ENCODE measurements around the gene CLDN9.

DNA sequence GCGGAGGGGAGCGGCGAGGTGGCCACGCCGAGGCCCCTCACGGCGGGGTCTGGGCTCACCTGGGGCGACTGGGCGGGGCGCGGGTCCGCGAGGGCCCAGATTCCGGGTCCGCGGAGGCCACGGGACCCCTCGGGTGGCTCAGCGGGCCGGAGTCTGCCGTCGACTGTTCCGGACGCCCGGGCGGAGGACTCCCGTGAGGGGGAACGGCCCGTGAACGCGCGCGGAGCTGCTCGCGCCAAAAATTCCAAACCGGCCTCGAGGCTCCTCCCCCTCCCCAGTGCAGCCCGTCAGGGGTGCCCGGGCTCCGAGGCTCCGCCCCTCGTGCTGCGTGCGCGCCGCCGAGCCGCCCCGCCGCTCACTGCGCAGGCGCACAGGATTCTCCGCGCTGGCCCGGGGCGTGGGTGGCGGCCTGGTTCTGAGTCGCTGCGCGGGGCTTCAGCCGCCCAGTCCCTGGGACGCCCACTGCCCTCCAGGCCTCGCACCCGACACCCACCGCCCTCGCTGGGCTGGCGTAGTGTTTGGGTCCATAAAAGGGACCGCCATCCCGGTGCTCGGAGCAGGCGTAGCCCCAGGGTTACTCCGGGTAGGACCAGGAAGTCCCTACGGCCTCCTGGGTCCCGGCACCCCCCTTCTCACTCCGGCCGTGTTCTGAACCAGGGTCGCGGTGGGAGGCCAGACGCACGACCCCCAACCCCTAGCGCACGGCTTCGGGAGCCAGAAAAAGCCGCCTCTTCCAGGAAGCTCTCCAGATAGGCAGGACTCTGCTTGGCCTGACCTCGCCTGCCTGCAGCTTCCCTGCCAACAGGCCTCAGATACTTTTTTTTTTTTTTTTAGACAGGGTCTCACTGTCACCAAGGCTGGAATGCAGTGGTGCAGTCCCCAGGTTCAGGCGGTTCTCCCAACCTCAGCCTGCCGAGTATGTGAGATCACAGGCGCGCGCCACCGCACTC is 32.2 kb upstream of the CLDN9 start, which contains the start of gene PKMYT1:
- TF ChIP-seq ZNF335 (tag by site-specific recombination; conservative IDR thresholded peaks at IDR 0.05) (peak; percentile 94), YY1 (tag by site-specific recombination; IDR thresholded peaks at IDR 0.05) (0 out of 2 replicates have a peak, but pooled peaks have one; percentile 22), ZNF394 (tag by site-specific recombination; IDR thresholded peaks at IDR 0.05; ENCODE audit: borderline replicate concordance) (no peak), ZNF747 (tag by site-specific recombination; IDR thresholded peaks at IDR 0.05) (no peak), ZBTB7A (tag by site-specific recombination; IDR thresholded peaks at IDR 0.05; ENCODE audit: low read depth) (no peak), ZNF664 (tag by site-specific recombination; IDR thresholded peaks at IDR 0.05) (no peak), SETDB1 (IDR thresholded peaks at IDR 0.05; ENCODE audit: insufficient read length, low read length) (no peak), MZF1 (tag by site-specific recombination; IDR thresholded peaks at IDR 0.05; ENCODE audit: borderline replicate concordance) (no peak), ZBTB8A (tag by site-specific recombination; IDR thresholded peaks at IDR 0.05) (peak; percentile 93)
- TF ChIP-seq, protein P1, sequence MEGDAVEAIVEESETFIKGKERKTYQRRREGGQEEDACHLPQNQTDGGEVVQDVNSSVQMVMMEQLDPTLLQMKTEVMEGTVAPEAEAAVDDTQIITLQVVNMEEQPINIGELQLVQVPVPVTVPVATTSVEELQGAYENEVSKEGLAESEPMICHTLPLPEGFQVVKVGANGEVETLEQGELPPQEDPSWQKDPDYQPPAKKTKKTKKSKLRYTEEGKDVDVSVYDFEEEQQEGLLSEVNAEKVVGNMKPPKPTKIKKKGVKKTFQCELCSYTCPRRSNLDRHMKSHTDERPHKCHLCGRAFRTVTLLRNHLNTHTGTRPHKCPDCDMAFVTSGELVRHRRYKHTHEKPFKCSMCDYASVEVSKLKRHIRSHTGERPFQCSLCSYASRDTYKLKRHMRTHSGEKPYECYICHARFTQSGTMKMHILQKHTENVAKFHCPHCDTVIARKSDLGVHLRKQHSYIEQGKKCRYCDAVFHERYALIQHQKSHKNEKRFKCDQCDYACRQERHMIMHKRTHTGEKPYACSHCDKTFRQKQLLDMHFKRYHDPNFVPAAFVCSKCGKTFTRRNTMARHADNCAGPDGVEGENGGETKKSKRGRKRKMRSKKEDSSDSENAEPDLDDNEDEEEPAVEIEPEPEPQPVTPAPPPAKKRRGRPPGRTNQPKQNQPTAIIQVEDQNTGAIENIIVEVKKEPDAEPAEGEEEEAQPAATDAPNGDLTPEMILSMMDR (tag by site-specific recombination; IDR thresholded peaks at IDR 0.05) = no peak
- TF ChIP-seq, protein P2, sequence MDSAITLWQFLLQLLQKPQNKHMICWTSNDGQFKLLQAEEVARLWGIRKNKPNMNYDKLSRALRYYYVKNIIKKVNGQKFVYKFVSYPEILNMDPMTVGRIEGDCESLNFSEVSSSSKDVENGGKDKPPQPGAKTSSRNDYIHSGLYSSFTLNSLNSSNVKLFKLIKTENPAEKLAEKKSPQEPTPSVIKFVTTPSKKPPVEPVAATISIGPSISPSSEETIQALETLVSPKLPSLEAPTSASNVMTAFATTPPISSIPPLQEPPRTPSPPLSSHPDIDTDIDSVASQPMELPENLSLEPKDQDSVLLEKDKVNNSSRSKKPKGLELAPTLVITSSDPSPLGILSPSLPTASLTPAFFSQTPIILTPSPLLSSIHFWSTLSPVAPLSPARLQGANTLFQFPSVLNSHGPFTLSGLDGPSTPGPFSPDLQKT (IDR thresholded peaks at IDR 0.05; ENCODE audit: borderline replicate concordance, low read depth, low read length) = no peak

Data from HEK293 (cell line).